T-helper 1 cell treated with Interleukin-12 subunit alpha and Interleukin-12 subunit beta and Interleukin-4 antibody, amounts not matched to agents 30 ng/mL and 1 ng/mL, for 36 hours (primary cell): Measurements from ENCODE around the gene PIK3CD. TPM values are rescaled to one million over a fixed set of nuclear protein-coding genes. Genes with fewer than 3 reads are reported as not detected.
"Not testable (repeated sequence)": the region's sequence is repeated elsewhere in the genome, so short reads cannot be mapped to it uniquely, and the experiment has no call there.

ENCODE experiments used
- intact Hi-C: fragments of 100-400 bp; cut with micrococcal nuclease; formaldehyde crosslinking; loops from one replicate; pipeline ENCODE4 v1.15.1; 2024
- total RNA-seq: library from RNA; stranded (reverse); gene quantifications from 2 replicates; pipeline ENCODE4 v1.2.3, GENCODE V29; 2022

PIK3CD gene
- total RNA-seq, 1 donor from 2014 or later, result 357 TPM

GRCh38 chr1:9730096-9730901 lies 78.8 kb downstream of the PIK3CD start:
- intact Hi-C loops, result no loop called here

GRCh38 chr1:9731051-9731537 lies 79.6 kb downstream of the PIK3CD start:
- intact Hi-C loops, result no loop called here

GRCh38 chr1:9731561-9731960 lies 80.0 kb downstream of the PIK3CD start:
- intact Hi-C loops, result no loop called here

GRCh38 chr1:9732123-9732971 lies 80.8 kb downstream of the PIK3CD start:
- intact Hi-C loops, result no loop called here

GRCh38 chr1:9733160-9733789 lies 81.7 kb downstream of the PIK3CD start:
- intact Hi-C loops, result no loop called here

GRCh38 chr1:9735800-9736199 lies 84.3 kb downstream of the PIK3CD start:
- intact Hi-C loops, result no loop called here

DNA sequence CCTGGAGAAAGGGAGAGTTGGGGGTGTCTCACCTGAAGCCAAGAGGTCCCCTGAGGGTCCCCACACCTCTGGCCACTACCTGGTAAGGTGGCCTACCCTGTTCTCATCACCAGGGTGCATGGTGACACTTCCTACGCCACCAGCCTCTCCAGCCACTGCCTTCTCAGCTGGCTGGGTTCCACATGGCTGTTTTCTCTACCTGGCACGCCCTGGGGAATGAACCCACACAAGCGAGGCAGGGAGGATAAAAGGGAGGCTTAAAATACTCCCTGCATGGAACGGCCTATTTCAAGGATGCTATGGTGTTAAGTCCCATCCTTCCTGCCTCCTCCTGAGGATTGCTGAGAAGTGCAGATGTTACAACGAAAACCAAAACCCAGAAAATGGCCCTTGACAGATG lies 84.7 kb downstream of the PIK3CD start:
- intact Hi-C loops, result no loop called here

DNA sequence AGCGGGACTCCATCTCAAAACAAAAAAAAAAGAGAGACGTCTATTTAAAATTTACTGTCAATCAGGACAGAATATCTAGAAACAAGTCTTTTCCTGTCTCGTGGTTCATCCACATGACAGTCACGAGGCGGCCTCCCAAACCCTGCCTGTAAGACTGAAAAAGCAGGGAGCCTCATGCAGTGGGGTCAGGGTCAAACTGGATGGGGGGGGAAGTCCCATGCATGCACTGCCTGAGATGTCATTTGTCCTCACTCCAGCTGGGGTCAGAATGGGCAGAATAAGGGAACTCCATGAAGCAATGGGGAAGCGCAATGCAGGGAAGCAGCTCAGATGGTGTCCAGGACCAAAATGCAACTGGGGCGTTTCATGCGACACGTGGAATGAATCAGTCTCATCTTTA lies 85.5 kb downstream of the PIK3CD start:
- intact Hi-C loops, result no loop called here

DNA sequence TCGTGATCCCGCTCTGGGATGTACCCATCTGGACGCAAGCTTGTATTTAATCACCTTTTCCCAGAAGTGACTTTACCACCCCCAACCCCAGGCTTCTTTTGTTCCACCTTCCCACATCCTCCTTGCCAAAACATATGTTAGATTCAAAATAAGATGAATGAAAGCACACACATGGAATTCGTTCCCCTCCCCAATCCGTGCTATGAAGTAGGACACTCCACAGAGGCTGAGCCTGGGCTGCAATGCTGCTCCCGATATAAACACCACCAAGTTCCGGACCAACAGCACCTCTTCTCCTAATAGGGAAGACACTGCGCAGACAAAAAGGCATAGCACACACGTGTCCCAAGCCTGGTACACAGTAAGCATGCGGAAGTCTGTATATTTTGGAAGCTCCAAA lies 86.1 kb downstream of the PIK3CD start:
- intact Hi-C loops, result no loop called here

GRCh38 chr1:9744106-9744799 lies 92.7 kb downstream of the PIK3CD start:
- intact Hi-C loops, result no loop called here

GRCh38 chr1:9746211-9746610 lies 94.7 kb downstream of the PIK3CD start:
- intact Hi-C loops, result no loop called here

GRCh38 chr1:9746651-9747050 lies 95.1 kb downstream of the PIK3CD start:
- intact Hi-C loops, result no loop called here

- intact Hi-C loops, result not testable (repeated sequence)
Observed at GRCh38 chr1:9748391-9748790, 96.9 kb downstream of the PIK3CD start.

GRCh38 chr1:9749361-9749760 lies 97.8 kb downstream of the PIK3CD start:
- intact Hi-C loops, result no loop called here

DNA sequence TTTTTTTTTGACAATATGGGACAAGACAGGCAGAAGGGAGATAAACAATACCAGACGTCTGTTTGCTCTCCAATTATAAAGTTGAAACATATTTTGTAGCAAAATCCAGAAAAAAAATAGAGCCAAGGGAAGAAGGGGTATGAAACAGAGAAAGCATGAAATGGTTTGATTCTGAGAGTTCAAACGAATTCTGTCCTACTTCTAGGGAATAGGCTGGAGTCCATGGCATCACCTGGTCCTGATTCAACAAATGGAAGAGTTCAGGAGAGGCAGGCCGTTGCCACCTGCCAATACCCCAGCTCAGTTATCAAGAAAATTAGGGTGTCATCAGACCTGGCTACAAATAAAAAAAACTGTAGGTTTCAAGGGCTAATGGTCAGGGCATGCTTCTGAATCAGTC lies 100.4 kb downstream of the PIK3CD start:
- intact Hi-C loops, result no loop called here

DNA sequence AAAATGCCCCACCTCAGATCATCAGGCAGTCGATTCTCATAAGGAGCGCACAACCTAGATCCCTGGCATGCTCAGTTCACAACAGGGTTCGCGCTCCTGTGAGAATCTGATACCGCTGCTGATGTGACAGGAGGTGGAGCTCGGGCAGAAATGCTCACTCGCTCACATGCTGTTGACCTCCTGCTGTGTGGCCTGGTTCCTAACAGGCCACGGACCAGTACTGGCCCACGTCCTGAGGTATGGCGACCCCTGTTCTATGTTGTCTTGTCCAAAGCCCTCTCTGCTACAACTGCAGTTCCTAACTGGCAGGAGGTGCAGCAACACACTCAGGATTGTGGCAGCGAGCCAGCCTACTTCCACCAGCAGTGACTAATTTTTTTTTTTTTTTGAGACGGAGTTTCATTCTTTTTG lies 101.6 kb downstream of the PIK3CD start:
- intact Hi-C loops, result no loop called here

GRCh38 chr1:9755441-9755995 lies 104.0 kb downstream of the PIK3CD start:
- intact Hi-C loops, result no loop called here

- intact Hi-C loops, result no loop called here
Observed at GRCh38 chr1:9758559-9759121, 107.1 kb downstream of the PIK3CD start.

GRCh38 chr1:9759939-9760338 lies 108.4 kb downstream of the PIK3CD start:
- intact Hi-C loops, result no loop called here

DNA sequence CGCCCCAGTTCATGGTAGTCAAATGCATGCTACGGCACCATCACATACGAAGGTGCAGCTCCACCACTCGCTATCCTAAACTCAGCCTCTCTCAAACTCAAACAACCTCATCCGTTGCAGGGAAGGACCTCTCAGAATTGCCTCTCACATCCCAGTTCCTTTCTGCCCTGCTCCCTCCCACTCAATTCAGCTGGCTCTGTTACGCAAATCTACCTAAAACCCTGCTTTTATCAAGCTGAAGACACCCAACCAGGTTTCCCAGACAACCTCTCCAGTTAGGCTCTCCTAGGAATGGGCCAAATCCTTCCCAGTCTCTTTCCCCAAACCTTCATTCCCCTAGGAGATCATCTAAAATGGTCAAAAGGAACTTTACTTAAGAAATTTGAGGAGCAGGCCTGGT lies 109.3 kb downstream of the PIK3CD start:
- intact Hi-C loops, result no loop called here

- intact Hi-C loops, result no loop called here
Observed at GRCh38 chr1:9761855-9762254, 110.3 kb downstream of the PIK3CD start.
